HFF-Myc (cell line): ENCODE measurements around the gene SP140.

ENCODE experiments used
- DNase-seq: peaks from one replicate; pipeline ENCODE4 v3.0.0-alpha.2; 2011; ENCODE audit warnings: low read depth; ENCODE audit errors: extremely low read depth
- H3K4me3 ChIP-seq: replicated peaks from 2 replicates; pipeline ENCODE4 v1.5.1; 2011; ENCODE audit warnings: low read depth, mild to moderate bottlenecking, control low read depth, low read length
- TF ChIP-seq, protein P1 (sequence below): IDR thresholded peaks from 2 replicates; pipeline ENCODE4 v1.5.1; 2012; ENCODE audit warnings: mild to moderate bottlenecking, low read depth, low read length, control low read depth; ENCODE audit errors: missing control alignments

Gene SP140

DNA sequence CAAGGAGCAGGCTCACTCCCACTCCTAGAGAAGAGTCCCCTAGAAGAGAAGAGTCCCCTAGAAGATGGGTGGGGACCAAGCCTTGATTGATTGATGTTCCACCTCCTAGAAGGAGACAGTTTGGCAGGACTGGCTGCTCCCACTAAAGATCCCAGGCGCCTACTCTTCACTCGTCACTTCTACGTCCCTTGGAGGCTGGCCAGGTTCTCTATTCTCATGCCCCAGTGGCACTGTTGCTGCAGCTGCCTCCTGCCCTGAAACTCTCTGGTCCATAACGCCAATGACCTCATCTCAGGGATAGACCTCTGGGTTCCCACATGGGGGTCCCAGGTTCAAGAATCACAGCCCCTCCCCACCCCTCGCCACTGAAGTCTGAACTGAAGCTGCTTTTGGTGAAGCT lies 99.0 kb downstream of the SP140 start:
- TF ChIP-seq, protein P1, sequence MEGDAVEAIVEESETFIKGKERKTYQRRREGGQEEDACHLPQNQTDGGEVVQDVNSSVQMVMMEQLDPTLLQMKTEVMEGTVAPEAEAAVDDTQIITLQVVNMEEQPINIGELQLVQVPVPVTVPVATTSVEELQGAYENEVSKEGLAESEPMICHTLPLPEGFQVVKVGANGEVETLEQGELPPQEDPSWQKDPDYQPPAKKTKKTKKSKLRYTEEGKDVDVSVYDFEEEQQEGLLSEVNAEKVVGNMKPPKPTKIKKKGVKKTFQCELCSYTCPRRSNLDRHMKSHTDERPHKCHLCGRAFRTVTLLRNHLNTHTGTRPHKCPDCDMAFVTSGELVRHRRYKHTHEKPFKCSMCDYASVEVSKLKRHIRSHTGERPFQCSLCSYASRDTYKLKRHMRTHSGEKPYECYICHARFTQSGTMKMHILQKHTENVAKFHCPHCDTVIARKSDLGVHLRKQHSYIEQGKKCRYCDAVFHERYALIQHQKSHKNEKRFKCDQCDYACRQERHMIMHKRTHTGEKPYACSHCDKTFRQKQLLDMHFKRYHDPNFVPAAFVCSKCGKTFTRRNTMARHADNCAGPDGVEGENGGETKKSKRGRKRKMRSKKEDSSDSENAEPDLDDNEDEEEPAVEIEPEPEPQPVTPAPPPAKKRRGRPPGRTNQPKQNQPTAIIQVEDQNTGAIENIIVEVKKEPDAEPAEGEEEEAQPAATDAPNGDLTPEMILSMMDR = no peak
- no peak overlapping the region for H3K4me3 ChIP-seq
- no peak for DNase-seq

DNA sequence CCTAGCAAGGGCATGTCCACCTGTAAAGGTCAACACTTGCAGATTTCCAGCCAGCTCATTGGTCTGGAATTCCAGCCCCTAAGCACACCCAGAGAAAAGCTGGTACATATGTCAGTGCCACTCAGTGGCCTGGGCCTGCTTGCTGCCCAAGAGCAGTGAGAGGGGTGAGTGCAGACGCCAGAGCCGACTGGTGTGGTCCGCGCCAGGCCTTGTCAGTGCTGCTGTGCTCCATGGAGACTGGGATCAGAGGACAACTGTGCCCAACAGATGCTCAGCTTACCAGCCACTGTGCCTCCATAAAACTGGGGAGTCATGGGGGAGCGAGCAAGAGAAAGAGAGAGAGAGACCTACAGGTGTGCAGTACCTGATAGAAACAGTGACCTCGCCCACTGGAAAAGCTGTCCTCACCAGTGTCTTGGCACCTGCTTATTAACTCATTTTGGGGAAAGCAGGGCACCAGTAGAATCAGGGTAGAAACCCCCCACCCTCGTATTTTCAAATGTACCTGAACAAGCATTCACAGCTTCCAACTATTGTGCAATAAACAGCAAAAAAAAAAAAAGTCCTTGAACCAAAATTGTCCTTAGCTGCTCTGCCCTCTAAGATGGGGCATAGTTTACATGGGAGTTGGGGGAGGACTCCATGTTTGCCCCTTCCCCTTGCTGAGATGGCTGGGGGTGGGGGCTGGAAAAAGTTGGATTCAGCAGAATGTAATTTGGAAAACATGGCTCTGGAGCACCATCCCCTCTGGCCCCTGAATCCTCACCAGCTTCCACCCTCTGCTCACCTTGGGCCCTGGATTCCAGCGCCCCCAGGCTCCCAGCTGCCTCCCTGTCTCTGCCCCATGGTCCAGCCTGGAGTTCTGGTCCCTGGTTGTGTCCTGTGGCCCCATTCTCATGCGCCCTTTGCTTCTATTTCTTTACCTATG lies 100.0 kb downstream of the SP140 start:
- H3K4me3 ChIP-seq = no peak overlapping the region
- TF ChIP-seq, protein P1 = no peak

GRCh38 chr2:230326453-230327417 lies 101.2 kb downstream of the SP140 start, which contains the start of gene SP140L:
Gene SP140L (plus strand): TSS chr2:230327193. CDS start chr2:230327270, 77 bp downstream.
- peak; percentile 35 for DNase-seq
- TF ChIP-seq, protein P1 = no peak
- H3K4me3 ChIP-seq = peak within 1 kb of the TSS; percentile 50

More for the DNA sequence above, 100.0 kb downstream of the SP140 start:
- DNase-seq = no peak

DNA sequence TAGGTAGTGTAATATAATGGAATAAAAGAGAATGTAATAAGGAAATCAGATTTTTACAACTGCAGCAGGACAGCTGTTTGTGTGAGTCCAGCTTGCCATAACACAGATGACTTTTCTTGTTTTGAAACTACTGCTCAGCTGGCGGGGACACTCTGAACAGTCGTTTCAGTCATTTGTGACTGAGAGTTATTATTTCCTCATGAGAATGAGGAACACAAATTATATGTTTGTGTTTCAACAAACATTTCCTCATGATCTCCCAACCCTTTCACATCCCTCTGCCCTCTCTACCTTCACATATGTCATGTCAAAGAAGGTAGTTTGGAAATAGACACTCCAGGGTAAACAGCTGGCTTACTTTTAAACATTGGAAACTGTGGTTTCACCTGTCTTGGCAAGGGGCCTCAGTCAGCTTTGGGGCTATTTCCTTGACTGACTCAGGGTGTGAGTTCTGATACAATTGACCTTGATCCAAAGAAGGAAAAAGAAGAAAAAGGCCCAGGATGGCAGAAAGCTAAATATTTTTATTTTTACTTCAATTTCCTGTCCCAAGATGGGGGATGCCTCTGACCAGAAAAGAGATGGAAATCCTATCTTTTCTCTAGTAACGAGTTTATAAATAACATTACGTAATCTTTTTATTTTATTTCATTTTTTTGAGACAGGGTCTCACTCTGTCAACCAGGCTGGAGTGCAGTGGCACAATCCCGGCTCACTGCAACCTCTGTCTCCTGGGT lies 102.0 kb downstream of the SP140 start:
- TF ChIP-seq, protein P1 = no peak
- DNase-seq = no peak
- H3K4me3 ChIP-seq = peak overlapping the region; percentile 50

DNA sequence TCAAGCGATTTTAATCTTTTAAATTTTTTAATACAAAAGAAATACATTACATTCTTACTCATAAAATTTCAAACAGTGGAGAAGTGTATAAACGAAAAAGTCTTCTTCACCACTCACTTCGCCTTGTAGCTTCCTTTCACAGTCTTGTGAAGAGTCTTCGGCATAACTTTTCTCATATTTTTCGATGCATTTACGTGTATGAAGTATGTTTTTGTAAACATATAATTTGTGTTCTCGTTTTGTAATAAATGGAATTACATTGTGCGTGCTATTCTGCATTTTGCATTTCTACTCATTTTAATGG lies 102.6 kb downstream of the SP140 start:
- no peak for DNase-seq
- TF ChIP-seq, protein P1 = no peak
- H3K4me3 ChIP-seq = peak overlapping the region; percentile 50

DNA sequence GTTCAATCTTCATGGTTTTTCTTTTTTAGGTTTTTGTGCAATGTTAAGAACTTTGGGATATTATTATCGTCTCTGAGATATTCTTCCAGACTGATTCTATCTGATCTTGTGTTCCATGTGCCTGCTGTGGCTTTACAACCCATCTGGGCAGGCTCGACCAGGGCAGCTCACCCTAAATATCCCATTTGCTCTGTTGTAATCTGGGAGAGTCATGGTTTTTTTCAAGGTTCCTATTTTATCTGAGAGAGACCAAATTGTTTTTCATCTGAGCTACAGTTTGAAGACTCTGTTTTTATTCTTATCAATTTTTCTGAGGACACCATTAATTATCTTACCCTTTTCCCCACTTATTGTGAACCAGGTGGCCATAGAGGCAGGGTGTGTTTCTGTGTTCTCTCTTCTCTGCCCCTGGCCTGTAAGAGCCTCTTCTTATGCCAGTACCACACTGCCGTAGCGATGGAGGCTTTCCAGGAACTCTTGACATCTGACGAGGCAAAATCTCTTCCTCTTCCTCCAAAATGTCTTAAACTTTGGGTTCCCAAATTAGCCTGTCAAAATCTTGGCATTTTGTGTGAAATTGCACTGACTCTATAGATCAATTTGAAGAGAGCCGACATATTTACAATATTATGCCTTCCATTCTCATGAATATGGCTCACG lies 104.5 kb downstream of the SP140 start:
- no peak for DNase-seq
- H3K4me3 ChIP-seq = no peak overlapping the region
- TF ChIP-seq, protein P1 = no peak
